Vagina (tissue), 2 donors: ENCODE data around the gene AUH. TPM values are rescaled to one million over a fixed set of nuclear protein-coding genes. Genes with fewer than 3 reads are reported as not detected.

ENCODE experiments used
- DNase-seq, 2 donors: peaks; one replicate each; pipeline ENCODE4 v3.0.0-alpha.2; 2017; ENCODE audit errors: extremely low spot score in 2 of 2
- H3K27ac ChIP-seq: fragments of 200-600 bp; sonication (generic); one replicate; pipeline ENCODE4 v1.5.1; 2019
- H3K27me3 ChIP-seq: fragments of 200-600 bp; sonication (generic); one replicate; pipeline ENCODE4 v1.5.1; 2019
- H3K36me3 ChIP-seq, 2 donors: fragments of 200-600 bp; sonication (generic); one replicate each; pipeline ENCODE4 v1.5.1; 2017 to 2019
- H3K4me1 ChIP-seq: fragments of 200-600 bp; sonication (generic); one replicate; pipeline ENCODE4 v1.5.1; 2019
- H3K4me3 ChIP-seq, 2 donors: fragments of 200-600 bp; sonication (generic); 1 replicate in 1 of 2; 2 replicates in 1 of 2; pipeline ENCODE4 v1.5.1; 2016 to 2019
- H3K9me3 ChIP-seq: fragments of 200-600 bp; sonication (generic); one replicate; pipeline ENCODE4 v1.5.1; 2019
- CTCF ChIP-seq, 3 experiments: fragments of 450-650 bp in 2 of 3; fragments of 200-600 bp in 1 of 3; sonication (generic) in 1 of 3; IDR thresholded peaks; one replicate each; pipeline ENCODE4 v1.5.1; 2017 to 2019; ENCODE audit warnings: antibody characterized with exemption in 3 of 3, mild to moderate bottlenecking in 2 of 3, moderate library complexity in 2 of 3
- POLR2A ChIP-seq, 2 donors: fragments of 450-650 bp; IDR thresholded peaks; one replicate each; pipeline ENCODE4 v1.6.1; 2017; ENCODE audit warnings: antibody characterized with exemption in 2 of 2, mild to moderate bottlenecking in 2 of 2, moderate library complexity in 2 of 2
- POLR2AphosphoS5 ChIP-seq, 2 donors: sonication (generic); formaldehyde crosslinking; IDR thresholded peaks; one replicate each; pipeline ENCODE4 v1.9.0; 2017; ENCODE audit warnings: antibody characterized with exemption in 2 of 2, mild to moderate bottlenecking in 2 of 2, low read depth in 1 of 2; ENCODE audit not compliant: insufficient read depth in 1 of 2
- intact Hi-C: fragments of 100-400 bp; cut with DNase I; formaldehyde crosslinking; loops from one replicate; pipeline ENCODE4 v1.15.1; 2023
- total RNA-seq: library from RNA; depleted of rRNA; stranded (reverse); fragments of >200 nt; gene quantifications from one replicate; pipeline ENCODE4 v1.2.3, GENCODE V29; 2016

The AUH gene
- total RNA-seq, 1 donor from 2014 or later, result 39.0 TPM

- Histone ChIP-seq H3K4me3 (no peak overlapping the region), H3K4me1 (no peaks in the 10 kb centered on the region), H3K27ac (no peak overlapping the region), H3K36me3 (peaks cover 0 to 3% of the 10 kb centered on the region in 2 donors), H3K27me3 (no peaks in the 10 kb centered on the region), H3K9me3 (no peaks in the 10 kb centered on the region)
- DNase-seq, result no peak
- TF ChIP-seq CTCF (IDR thresholded peaks at IDR 0.05) (no peak), POLR2A (IDR thresholded peaks at IDR 0.05) (no peak)
- intact Hi-C loops, result no loop called here
Observed at GRCh38 chr9:91243029-91243428, 118.7 kb downstream of the AUH start.

- intact Hi-C loops, result no loop called here
- Histone ChIP-seq H3K4me1 (no peaks in the 10 kb centered on the region), H3K27me3 (no peaks in the 10 kb centered on the region), H3K27ac (no peak overlapping the region), H3K36me3 (peaks cover 0 to 3% of the 10 kb centered on the region in 2 donors), H3K9me3 (no peaks in the 10 kb centered on the region), H3K4me3 (no peak overlapping the region)
- no peak for DNase-seq
- TF ChIP-seq POLR2AphosphoS5 (IDR thresholded peaks at IDR 0.05; ENCODE audit: insufficient read depth in 1 of 2, low read depth in 1 of 2) (no peak), CTCF (IDR thresholded peaks at IDR 0.05) (no peak), POLR2A (IDR thresholded peaks at IDR 0.05) (no peak)
Observed at GRCh38 chr9:91241909-91242308, 119.8 kb downstream of the AUH start.

GRCh38 chr9:91240596-91241165 is 121.0 kb downstream of the AUH start:
- Histone ChIP-seq H3K4me1 (no peaks in the 10 kb centered on the region), H3K9me3 (no peaks in the 10 kb centered on the region)
- DNase-seq, result no peak

GRCh38 chr9:91239367-91240111 is 122.2 kb downstream of the AUH start:
- H3K27ac ChIP-seq, result no peak overlapping the region
- no peak for DNase-seq
- no peaks in the 10 kb centered on the region for H3K27me3 ChIP-seq
- no peaks in the 10 kb centered on the region for H3K4me1 ChIP-seq
- intact Hi-C loops, result no loop called here
- TF ChIP-seq POLR2AphosphoS5 (IDR thresholded peaks at IDR 0.05; ENCODE audit: insufficient read depth in 1 of 2, low read depth in 1 of 2) (no peak), POLR2A (IDR thresholded peaks at IDR 0.05) (no peak), CTCF (IDR thresholded peaks at IDR 0.05) (no peak)
- H3K9me3 ChIP-seq, result no peaks in the 10 kb centered on the region
- no peak overlapping the region for H3K4me3 ChIP-seq
- H3K36me3 ChIP-seq, result peaks cover 0 to 3% of the 10 kb centered on the region in 2 donors

More at GRCh38 chr9:91240596-91241165, 121.0 kb downstream of the AUH start:
- Histone ChIP-seq H3K4me3 (no peak overlapping the region), H3K27me3 (no peaks in the 10 kb centered on the region), H3K36me3 (peaks cover 0 to 3% of the 10 kb centered on the region in 2 donors), H3K27ac (no peak overlapping the region)
- TF ChIP-seq CTCF (IDR thresholded peaks at IDR 0.05) (no peak), POLR2A (IDR thresholded peaks at IDR 0.05) (no peak), POLR2AphosphoS5 (IDR thresholded peaks at IDR 0.05; ENCODE audit: insufficient read depth in 1 of 2, low read depth in 1 of 2) (no peak)
- intact Hi-C loops, result no loop called here

GRCh38 chr9:91234523-91234922 is 127.2 kb downstream of the AUH start:
- no peaks in the 10 kb centered on the region for H3K4me1 ChIP-seq
- H3K36me3 ChIP-seq, result no peaks in the 10 kb centered on the region
- no peak overlapping the region for H3K27ac ChIP-seq
- no peaks in the 10 kb centered on the region for H3K9me3 ChIP-seq
- H3K4me3 ChIP-seq, result no peak overlapping the region
- intact Hi-C loops, result no loop called here
- no peak for TF ChIP-seq POLR2AphosphoS5 (IDR thresholded peaks at IDR 0.05; ENCODE audit: insufficient read depth in 1 of 2, low read depth in 1 of 2)
- no peak for TF ChIP-seq CTCF (IDR thresholded peaks at IDR 0.05)
- TF ChIP-seq POLR2A (IDR thresholded peaks at IDR 0.05), result no peak
- no peak for DNase-seq
- H3K27me3 ChIP-seq, result no peaks in the 10 kb centered on the region
